DLD1 (cell line): ENCODE data around the gene TFB2M.
"Not testable (repeated sequence)": the region's sequence is repeated elsewhere in the genome, so short reads cannot be mapped to it uniquely, and the experiment has no call there.

Source experiments
- in situ Hi-C: cut with HindIII; loops from 2 replicates; pipeline ENCODE4 v1.10.0; 2017; ENCODE audit warnings: low sequenced_read_pairs

TFB2M gene

GRCh38 chr1:246583056-246583440 is 17.0 kb upstream of the TFB2M start:
- in situ Hi-C loops, result no loop called here

GRCh38 chr1:246582301-246583055 is 16.4 kb upstream of the TFB2M start:
- in situ Hi-C loops, result no loop called here

DNA sequence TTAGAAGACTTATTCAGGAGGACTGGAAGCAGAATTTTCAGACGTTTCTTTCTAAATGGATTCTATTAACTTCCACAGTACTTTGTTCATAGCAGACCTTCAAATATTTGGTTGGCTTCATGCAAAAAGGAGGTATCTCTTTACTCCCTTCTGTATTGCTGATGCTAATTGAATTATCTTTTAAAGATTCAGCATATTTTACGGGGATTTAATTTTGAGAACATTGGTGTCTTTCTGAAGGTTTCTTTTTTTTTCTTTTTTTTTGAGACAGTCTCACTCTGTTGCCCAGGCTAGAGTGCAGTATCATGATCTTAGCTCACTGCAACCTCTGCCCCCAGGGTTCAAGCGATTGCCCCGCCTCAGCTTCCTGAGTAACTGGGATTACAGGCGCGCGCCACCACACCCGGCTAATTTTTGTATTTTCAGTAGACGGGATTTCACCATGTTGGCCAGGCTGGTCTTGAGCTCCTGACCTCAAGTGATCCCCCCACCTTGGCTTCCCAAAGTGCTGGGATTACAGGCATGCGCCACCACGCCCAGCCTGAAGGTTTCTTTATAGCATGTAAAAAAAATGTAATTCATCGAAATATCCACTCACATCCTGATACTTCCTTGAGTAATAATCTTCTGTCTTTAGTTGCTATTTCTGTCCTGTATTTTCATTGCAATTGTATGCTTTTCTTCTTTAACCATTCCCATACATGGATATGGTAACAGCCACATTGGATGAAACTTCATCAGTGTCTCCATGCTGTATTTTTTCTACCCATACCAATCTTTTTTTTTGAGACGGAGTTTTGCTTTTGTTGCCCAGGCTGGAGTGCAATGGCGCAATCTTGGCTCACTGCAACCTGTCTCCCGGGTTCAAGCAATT is 14.7 kb upstream of the TFB2M start:
- in situ Hi-C loops, result no loop called here

DNA sequence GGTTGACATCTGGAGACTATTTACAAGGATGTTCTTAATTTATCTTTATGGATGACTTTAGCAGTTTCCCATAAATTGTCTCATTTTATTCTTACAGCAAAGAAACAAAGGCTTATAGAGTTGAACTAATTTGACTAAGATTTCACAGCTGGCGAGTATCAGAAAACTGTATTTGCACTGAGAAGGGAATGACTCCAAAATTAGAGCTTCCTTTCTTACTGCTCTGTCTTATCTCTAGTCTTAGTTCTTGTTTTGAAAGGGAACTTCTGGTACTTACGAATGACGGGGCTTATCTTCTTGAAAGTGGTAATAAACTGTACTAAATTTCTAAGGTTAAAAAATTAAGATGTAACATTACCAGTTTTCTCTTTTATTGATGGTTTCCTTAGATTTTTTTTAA is 13.8 kb upstream of the TFB2M start:
- in situ Hi-C loops, result no loop called here

- in situ Hi-C loops, result no loop called here
Measured at GRCh38 chr1:246577720-246578106, 11.7 kb upstream of the TFB2M start.

DNA sequence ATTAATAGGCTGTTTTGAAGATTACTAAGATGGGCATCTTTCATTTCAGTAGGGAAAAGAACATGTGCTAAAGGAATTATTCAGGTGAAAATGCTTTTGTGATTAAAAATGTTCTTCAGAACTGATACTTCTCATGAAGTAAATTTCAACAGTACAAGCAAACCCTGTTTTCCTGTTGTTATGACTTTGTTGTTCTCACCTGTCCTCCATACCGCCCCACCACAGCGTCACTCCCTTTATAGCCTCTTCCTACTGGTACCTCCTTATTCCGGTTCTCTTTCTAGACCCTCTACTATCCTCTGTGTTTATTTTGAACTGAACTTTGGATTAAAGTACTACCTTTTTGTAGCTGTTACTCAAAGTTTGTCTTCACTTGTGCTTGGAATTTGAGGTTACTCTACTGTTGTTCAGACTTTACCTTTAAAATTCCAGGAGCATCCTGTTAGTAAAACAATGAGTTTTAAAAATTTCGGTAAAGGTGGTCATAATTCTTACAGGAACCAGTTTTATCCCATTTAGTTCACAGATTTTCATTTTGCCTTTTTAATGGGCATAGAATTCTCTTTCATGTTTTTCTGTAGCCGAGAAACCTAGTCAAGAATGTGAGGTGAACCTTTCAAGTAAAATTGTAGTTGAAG is 11.1 kb upstream of the TFB2M start:
- in situ Hi-C loops, result no loop called here

DNA sequence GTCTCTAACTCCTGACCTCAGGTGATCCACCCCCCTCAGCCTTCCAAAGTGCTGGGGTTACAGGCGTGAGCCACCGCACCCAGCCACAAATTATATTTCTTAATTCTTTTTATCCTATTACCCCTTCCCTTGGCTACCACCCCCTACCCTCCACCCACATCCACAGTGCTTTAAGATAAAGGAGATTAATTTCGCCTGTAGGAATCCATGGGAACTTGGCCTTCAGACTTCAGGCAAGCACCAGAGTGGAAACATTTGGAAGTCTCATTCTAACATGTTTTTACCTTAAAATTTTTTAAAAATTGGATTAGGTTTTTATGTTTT is 10.6 kb upstream of the TFB2M start:
- in situ Hi-C loops, result no loop called here

GRCh38 chr1:246573491-246573890 is 7.4 kb upstream of the TFB2M start:
- in situ Hi-C loops, result no loop called here

GRCh38 chr1:246572785-246573184 is 6.7 kb upstream of the TFB2M start:
- in situ Hi-C loops, result no loop called here

- in situ Hi-C loops, result no loop called here
Measured at GRCh38 chr1:246571953-246572352, 5.9 kb upstream of the TFB2M start.

DNA sequence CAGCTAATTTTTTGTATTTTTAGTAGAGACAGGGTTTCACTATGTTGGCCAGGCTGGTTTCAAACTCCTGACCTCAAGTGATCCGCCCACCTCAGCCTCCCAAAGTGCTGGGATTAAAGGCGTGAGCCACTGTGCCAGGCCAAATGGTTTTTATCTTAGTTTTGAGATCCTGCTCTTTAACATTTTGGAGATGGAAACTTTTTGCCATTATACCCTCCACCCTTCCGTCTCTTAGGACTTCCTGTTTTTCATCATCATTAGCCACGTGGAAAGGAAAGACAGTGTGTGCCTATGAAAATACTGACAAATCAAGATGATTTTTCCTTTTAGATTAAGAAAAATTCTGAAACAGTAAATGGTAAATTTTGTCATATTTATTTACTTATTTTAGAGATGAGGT is 5.2 kb upstream of the TFB2M start:
- in situ Hi-C loops, result not testable (repeated sequence)

- in situ Hi-C loops, result no loop called here
Measured at GRCh38 chr1:246569248-246570238, 3.5 kb upstream of the TFB2M start.

- in situ Hi-C loops, result no loop called here
Measured at GRCh38 chr1:246567646-246568235, 1.7 kb upstream of the TFB2M start.

GRCh38 chr1:246566813-246567645 is 968 bp upstream of the TFB2M start:
- in situ Hi-C loops, result no loop called here

DNA sequence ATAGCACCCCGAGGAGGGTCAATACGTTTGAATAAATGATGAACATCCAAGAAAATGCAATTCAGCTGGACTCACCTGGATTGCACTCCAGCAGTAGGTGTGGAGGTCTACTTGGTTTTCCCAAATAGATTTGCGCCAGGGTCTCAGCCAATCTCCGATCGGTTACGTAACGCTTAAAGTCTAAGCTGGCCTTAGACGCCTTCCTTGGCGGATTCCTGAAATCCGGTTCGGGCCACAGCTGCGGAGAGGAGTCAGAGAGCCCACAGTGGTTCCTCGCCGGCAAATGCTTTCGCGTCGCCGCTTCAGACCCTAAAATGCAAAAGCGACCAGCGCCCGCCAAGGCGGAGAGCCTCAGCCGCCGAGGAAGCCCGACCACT is 322 bp downstream of the TFB2M start:
- in situ Hi-C loops, result no loop called here

DNA sequence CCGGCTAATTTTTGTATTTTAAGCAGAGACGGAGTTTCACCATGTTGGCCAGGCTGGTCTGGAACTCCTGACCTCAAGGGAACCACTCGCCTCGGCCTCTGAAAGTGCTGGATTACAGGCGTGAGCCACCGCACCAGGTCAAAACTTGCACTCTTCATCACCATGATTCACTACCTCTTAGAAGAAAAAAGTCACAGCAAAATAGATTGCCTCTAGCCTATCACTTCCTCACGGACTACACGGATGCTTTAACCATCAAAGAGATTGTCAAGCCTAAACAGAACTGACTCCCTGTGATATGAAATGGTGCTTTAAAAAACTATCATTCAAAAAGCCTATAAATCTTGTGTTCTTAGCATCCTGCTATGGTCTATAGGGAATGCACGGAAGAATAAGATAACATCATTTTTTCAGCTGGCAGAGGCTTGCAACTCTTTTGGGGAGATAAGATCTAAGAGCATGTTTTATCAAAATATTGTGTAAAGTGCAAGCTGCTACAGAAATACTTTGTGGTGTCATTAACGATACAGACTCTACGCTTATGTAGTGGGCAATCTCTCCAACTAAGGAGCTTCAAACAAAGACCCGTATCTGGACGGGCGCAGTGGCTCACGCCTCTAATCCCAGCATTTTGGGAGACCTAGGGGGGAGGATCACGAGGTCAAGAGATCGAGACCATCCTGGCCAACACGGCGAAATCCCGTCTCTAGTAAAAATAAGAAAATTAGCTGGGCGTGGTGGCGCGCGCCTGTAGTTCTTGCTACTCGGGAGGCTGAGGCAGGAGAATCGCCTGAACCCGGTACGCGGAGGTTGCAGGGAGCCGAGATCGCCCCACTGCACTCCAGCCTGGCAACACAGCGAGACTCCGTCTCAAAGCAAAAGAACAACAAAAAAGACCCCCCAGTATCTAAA is 966 bp downstream of the TFB2M start:
- in situ Hi-C loops, result no loop called here

DNA sequence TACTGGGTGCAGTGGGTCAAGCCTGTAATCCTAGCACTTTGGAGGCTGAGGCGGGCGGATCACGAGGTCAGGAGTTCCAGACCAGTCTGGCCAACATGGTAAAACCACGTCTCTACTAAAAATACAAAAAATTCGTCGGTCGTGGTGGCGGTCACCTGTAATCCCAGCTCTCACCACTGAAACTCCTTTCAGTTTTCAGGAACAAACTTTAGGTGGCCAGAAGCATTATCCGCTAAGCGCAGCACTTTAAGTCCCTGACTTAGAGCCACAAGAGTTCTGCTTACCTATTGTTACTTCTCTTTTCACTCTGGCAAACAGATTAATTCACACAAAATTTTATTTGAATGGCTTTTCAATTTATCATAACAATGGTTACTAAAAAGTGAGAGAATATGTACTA is 5.2 kb downstream of the TFB2M start:
- in situ Hi-C loops, result not testable (repeated sequence)

DNA sequence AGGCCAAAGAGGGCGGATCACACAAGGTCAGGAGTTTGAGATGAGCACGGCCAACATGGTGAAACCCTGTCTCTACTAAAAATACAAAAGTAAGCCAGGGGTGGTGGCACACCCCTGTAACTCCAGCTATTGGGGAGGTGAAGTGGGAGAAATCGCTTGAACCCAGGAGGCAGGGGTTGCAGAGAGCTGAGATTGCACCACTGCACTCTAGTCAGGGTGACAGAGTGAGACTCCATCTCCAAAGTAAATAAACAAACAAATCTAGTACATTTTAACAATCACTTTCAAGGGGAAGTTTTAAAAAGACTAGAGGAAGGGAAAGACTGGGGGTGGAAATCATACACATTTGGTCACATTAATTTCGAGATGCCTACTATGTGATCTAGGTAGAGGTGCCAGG is 6.8 kb downstream of the TFB2M start:
- in situ Hi-C loops, result no loop called here

DNA sequence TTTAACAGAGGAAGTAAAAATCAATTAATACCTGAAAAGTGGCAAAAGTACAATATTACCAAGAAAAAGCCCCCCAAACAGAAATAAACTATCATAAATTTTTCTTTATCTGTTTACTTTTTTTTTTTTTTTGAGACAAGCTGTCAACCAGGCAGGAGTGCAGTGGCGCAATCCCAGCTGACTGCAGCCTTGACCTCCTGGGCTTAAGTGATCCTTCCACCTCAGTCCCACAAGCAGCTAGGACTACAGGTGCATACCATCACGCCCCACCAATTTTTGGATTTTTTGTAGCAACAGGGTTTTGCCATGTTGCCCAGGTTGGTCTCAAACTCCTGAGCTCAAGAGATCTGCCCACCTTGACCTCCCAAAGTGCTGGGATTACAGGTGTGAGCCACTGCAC is 8.0 kb downstream of the TFB2M start:
- in situ Hi-C loops, result no loop called here
